ENCODE data around the gene ATP1A4. TPM values are rescaled to one million over a fixed set of nuclear protein-coding genes. Genes with fewer than 3 reads are reported as not detected.

Gene ATP1A4
- total and polyA plus RNA-seq, 10 of the 15 experiments (the other 5 are each of a cell fraction or from before 2014, with no cell fraction given), result 0.31 to 1.0 (median 0.54) TPM

- TF ChIP-seq REST (IDR thresholded peaks at IDR 0.05; ENCODE audit: low read depth, low read length) (no peak), ZBTB4 (CRISPR knock-in tag; IDR thresholded peaks at IDR 0.05) (no peak), MEF2A (IDR thresholded peaks at IDR 0.05; ENCODE audit: insufficient read depth, low read depth, low read length) (no peak), NR2C2 (IDR thresholded peaks at IDR 0.05; ENCODE audit: borderline replicate concordance, control insufficient read depth, insufficient read length, low read depth) (no peak)
Observed at GRCh38 chr1:160179336-160179735, 27.9 kb downstream of the ATP1A4 start (continued).

GRCh38 chr1:160186246-160186645, 34.8 kb downstream of the ATP1A4 start:
- SMC1A ChIA-PET (ENCODE audit: uncharacterized antibody, unreplicated experiment), result no interaction called here
- Histone ChIP-seq H3K9me3 (replicated peaks; ENCODE audit: control insufficient read depth, insufficient read depth, low read length) (no peaks in the 10 kb centered on the region), H4K20me1 (ENCODE audit: control insufficient read depth, insufficient read depth) (no peaks in the 10 kb centered on the region), H3K27ac (ENCODE audit: control insufficient read depth, insufficient read depth) (no peak overlapping the region), H2AFZ (ENCODE audit: control insufficient read depth, low read depth, low read length) (no peak overlapping the region), H3K36me3 (ENCODE audit: control insufficient read depth in 2 of 2, insufficient read depth in 2 of 2, low read length in 1 of 2) (no peaks in the 10 kb centered on the region), H3K4me2 (ENCODE audit: control insufficient read depth, insufficient read depth) (no peak overlapping the region), H3K4me3 (no peak overlapping the region), H3K79me2 (ENCODE audit: control insufficient read depth, insufficient read depth, low read length) (no peaks in the 10 kb centered on the region), H3K4me1 (ENCODE audit: control insufficient read depth, insufficient read depth, low read length) (peaks cover 4% of the 10 kb centered on the region; the same call in 1 of the 2 replicates), H3K9ac (ENCODE audit: control insufficient read depth, insufficient read depth, low read length) (no peak overlapping the region), H3K27me3 (replicated peaks in 1 of 2; ENCODE audit: control insufficient read depth in 2 of 2, insufficient read depth in 2 of 2, low read length in 1 of 2) (no peaks in the 10 kb centered on the region)
- 35% methylated on average over 7 of the region's 7 CpGs for WGBS (ENCODE audit: insufficient coverage, insufficient replicate concordance, low lambda C conversion rate, missing lambda C conversion rate)
- BruUV-seq (replicated peaks), result no TSS peak
- ATAC-seq, result no peak; the same call in 2 of the 3 replicates
- FAIRE-seq, result no peak
- in situ Hi-C loops (cut with MboI), result no loop called here
- POLR2A ChIA-PET, result interaction anchor here (0.6 kb wide), 1 partner anchor 164 kb away, joined by 5 read pairs; no protein-coding TSS in a partner anchor
- intact Hi-C loops (cut with micrococcal nuclease; ENCODE audit: unreplicated experiment), result no loop called here
- RAD21 ChIA-PET (ENCODE audit: unreplicated experiment), result interaction anchor here (1.0 to 2.2 kb wide), 2 partner anchors 66 to 106 kb away, joined by 4 to 8 read pairs; no protein-coding TSS in a partner anchor
- no peak for DNase-seq (ENCODE audit: low read depth, low spot score)
- CTCF ChIA-PET, result interaction anchor here (0.7 to 8.7 kb wide), 8 partner anchors 17 to 190 kb away, joined by 3 to 273 read pairs (median 4); no protein-coding TSS in a partner anchor
- TF ChIP-seq RAD21 (IDR thresholded peaks at IDR 0.05; ENCODE audit: insufficient read depth, low read depth, low read length) (no peak), BCL3 (IDR thresholded peaks at IDR 0.05; ENCODE audit: borderline replicate concordance, insufficient read depth, low read depth, low read length, poor library complexity, severe bottlenecking) (no peak), TCF7 (IDR thresholded peaks at IDR 0.05; ENCODE audit: borderline replicate concordance) (no peak), SRF (IDR thresholded peaks at IDR 0.05; ENCODE audit: low read depth in 2 of 2, low read length in 2 of 2) (no peak), NRF1 (conservative IDR thresholded peaks at IDR 0.05; ENCODE audit: low read depth, low read length) (no peak), HCFC1 (IDR thresholded peaks at IDR 0.05; ENCODE audit: low read length) (no peak)
